Measurements from ENCODE around the gene WDR31.
A peak's percentile ranks its signal among the peaks of the same experiment; 100 is the strongest.
"Not testable (repeated sequence)": the region's sequence is repeated elsewhere in the genome, so short reads cannot be mapped to it uniquely, and the experiment has no call there.

The WDR31 gene

GRCh38 chr9:113296247-113296646 is 43.8 kb downstream of the WDR31 start:
- DNase-seq (ENCODE audit: low spot score) = not testable (repeated sequence)

GRCh38 chr9:113293285-113293878 is 46.7 kb downstream of the WDR31 start:
- DNase-seq (ENCODE audit: low spot score) = no peak

DNA sequence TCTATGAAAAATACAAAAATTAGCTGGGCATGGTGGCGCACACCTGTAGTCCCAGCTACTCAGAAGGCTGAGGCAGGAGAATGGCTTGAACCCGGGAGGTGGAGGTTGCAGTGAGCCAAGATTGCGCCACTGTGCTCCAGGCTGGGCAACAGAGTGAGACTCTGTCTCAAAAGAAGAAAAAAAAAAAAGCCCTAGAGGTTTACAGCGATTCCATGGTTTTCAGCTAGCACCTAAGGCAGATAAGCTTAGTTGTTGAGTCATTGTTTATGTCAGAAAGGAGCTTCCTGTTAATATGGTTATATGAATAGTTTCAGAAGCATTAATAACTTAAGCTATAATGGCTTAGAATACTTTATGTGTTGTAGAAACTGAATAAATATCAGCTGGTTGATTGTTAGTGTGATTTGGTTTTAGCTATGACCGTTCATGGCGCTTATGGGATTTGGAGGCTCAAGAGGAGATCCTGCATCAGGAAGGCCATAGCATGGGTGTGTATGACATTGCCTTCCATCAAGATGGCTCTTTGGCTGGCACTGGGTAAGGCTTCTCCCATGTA is 49.9 kb downstream of the WDR31 start:
- DNase-seq (ENCODE audit: low spot score) = no peak

GRCh38 chr9:113289091-113289490 is 51.0 kb downstream of the WDR31 start:
- DNase-seq (ENCODE audit: low spot score) = no peak

GRCh38 chr9:113281356-113281755 is 58.7 kb downstream of the WDR31 start:
- no peak for DNase-seq (ENCODE audit: low spot score)

GRCh38 chr9:113278840-113279239 is 61.2 kb downstream of the WDR31 start:
- no peak for DNase-seq (ENCODE audit: low spot score)

- DNase-seq (ENCODE audit: low spot score) = peak; percentile 97
Measured at GRCh38 chr9:113275157-113276131, 64.6 kb downstream of the WDR31 start, which contains the start of the genes CDC26 and PRPF4. CDC26 (minus strand) TSS chr9:113275572; CDS start chr9:113272507, 3,065 bp downstream. PRPF4 (plus strand) TSS chr9:113275658; CDS start chr9:113275744, 86 bp downstream.

DNA sequence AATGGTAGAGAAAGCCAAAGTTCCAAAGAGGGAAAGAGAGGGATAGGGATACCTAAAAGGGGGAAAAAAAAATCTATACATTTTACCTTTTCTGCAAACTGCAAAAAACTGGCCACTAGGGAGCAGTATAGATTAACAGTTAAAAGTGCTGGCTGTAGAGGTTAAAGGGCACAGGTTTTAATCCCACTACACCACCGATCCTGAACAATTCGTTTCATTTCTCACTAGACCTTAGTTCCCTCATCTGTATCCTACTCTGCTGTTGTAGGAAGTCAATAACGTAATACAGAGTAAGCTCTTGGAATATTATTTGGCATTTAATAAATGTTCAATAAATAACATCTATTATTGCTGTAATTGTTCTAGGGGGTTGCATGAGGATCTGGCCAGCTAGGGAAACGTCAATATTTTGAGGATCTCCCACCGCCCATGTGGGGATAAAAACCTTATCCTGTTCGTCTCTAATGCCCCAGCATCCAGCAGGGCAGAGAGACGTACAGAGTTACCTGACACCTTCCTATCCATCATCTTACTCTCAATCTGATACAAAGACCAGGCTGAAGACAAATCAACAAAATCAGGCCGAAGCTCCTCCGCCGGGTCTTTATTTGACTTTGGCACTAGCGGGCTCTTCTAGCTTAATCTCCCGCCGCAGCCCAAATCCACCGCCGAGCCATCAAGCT is 65.5 kb downstream of the WDR31 start:
- DNase-seq (ENCODE audit: low spot score) = peak; percentile 68

DNA sequence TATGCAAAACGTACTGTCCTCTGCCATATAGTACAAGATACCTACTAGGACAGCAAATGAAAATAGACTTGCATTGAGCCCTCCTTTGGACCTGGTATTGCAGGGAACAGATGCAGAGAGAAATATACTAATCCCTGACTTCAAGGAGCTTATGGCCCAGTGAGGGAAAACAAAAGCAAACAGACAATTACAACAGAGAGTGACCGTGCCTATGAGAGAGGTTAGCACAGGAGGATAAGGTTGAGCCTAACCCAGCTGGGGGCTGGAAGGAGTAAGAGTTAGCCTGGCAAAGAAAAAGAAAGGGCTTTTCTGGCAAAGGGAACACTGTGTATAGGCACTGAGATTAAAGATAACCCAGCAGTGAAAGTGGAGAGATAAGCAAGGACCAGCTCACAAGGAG is 70.2 kb downstream of the WDR31 start:
- no peak for DNase-seq (ENCODE audit: low spot score)

GRCh38 chr9:113269355-113269754 is 70.7 kb downstream of the WDR31 start:
- DNase-seq (ENCODE audit: low spot score) = no peak

GRCh38 chr9:113267911-113268566 is 72.0 kb downstream of the WDR31 start:
- no peak for DNase-seq (ENCODE audit: low spot score)

- no peak for DNase-seq (ENCODE audit: low spot score)
Measured at GRCh38 chr9:113266174-113266573, 73.9 kb downstream of the WDR31 start.
